ENCODE measurements around the gene LYG2.
"Not testable (repeated sequence)": the region's sequence is repeated elsewhere in the genome, so short reads cannot be mapped to it uniquely, and the experiment has no call there.

Gene LYG2

GRCh38 chr2:99255491-99256318 is at the start of gene LYG2:
TSS of gene LYG2 (minus strand) at chr2:99255666. CDS start at chr2:99254260, 1,406 bp downstream.
- H3K27ac ChIP-seq = no peak within 1 kb of the TSS
- no peak for DNase-seq (ENCODE audit: low read depth, low spot score)

DNA sequence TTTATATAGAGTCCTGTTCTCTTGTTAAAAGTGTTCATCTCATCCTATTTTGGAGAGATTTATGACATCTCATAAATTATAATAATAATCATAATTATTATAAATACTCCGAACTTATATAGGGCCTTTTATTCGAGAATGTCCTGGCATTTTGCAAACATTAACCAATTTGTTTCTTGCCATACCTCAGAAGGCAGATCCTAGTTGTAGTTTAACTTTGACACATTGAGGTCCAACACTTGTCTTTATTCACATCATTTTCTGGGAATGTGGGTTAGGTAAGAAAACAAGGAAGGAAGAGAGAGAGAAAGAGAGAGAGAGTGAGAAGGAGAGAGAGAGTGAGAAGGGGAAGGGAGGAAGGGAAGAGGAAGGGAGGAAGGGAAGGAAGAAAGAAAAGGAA is 45.6 kb upstream of the LYG2 start, which contains the start of gene LYG1:
Gene LYG1 (minus strand): TSS at position 101 of the 400 bp plus-strand sequence. CDS start 5,527 bp downstream, outside the sequence.
- DNase-seq (ENCODE audit: low read depth, low spot score); H3K27ac ChIP-seq: not testable (repeated sequence)

DNA sequence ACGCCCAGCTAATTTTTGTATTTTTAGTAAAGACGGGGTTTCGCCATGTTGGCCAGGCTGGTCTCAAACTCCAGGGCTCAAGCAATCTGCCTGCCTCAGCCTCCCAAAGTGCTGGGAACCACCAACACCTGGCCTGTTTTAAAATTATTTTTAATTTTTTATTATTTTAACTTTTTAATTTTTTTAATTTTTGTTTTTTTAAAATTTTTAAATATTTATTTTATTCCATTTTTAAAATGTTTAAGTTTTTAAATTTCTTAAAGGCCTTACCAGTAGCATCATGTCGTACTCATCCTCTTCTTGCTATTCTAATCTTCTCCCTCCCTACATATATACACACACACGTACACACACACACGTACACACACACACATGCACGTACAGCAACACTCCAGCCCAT is 44.1 kb upstream of the LYG2 start:
- DNase-seq (ENCODE audit: low read depth, low spot score) = no peak
- no peak overlapping the region for H3K27ac ChIP-seq

DNA sequence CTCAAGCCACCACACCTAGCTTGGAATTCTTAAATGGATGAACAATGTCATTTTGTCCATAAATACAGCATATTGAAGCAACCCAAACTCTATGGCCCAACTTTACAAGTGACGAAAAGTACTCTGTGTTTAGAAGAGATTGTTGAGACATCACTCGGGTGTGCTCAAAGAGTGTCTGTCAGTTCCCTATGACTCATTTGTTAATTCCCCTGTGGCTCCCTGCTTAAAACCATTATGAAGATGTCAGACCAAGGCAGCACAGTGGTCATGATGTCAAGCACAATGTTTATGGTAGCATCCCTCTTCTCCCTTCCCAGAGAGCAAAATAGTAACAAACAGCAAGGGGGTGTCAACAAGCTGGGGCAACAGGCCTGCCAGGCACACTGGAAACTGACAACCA is 42.5 kb upstream of the LYG2 start:
- no peak overlapping the region for H3K27ac ChIP-seq
- no peak for DNase-seq (ENCODE audit: low read depth, low spot score)

GRCh38 chr2:99285526-99285925 is 30.1 kb upstream of the LYG2 start:
- DNase-seq (ENCODE audit: low read depth, low spot score) = no peak
- no peak overlapping the region for H3K27ac ChIP-seq

DNA sequence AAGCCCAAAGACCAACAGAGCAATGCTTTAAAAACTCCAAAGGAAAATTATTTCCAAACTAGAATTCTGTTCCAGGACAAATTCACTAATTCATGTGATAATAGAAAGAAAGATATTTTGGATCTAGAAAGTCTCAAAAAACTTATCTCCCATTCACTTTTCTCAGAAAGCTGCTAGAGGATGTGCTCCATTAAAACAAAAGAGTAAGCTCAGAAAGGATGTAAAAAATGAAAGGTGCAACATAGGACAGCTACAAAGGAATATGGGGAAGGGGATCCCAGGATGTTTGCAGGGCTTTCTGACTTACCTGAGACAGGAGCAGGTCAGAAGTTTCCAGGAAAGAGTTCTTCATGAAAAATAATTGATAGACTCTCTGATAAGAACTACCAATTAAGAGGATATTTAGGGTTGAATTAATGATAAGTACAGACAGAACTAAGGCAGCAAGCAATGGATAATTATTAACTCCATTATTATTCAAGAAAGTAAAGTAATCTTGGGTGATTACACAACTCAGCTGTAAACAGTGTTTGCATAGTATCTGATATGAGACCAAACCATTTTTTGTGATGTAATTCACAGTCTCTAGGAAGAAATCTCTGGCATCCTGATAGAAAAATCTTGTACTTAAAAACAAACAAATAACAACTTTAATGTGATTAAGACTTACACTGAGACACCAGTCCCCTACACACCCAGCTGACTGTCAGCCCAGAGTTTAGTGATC is 24.7 kb upstream of the LYG2 start:
- no peak for DNase-seq (ENCODE audit: low read depth, low spot score)

DNA sequence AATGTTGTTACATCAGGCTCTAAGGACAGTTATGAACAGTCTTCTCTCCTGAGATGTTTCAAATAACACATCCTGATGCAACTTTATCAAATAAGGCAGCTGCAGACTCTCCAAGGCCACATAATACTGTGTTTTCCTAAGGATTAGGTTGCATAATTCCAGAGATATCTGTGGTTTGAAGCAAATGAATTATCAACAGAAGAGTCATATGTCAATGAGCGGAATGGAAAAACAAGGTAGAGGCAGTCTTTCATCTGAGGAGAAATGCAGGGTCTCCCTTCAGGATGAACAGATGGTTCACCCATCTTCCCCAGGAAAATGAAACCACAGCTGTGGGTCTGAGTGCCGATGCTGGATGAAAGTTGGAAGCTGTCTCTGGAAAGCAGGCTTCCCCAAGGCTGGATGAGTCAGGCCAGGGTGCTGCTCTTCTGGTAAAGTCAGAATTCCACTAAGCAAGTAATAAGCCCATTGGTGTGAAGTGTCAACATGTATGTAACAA is 23.4 kb upstream of the LYG2 start:
- DNase-seq (ENCODE audit: low read depth, low spot score) = peak; percentile 50
- H3K27ac ChIP-seq = peak overlapping the region; percentile 54

More for the DNA sequence above, 24.7 kb upstream of the LYG2 start:
- H3K27ac ChIP-seq = no peak overlapping the region

- not testable (repeated sequence) for DNase-seq (ENCODE audit: low read depth, low spot score)
- H3K27ac ChIP-seq = peak overlapping the region; percentile 54
These were observed 22.8 kb upstream of the LYG2 start for GRCh38 chr2:99278195-99278765.

DNA sequence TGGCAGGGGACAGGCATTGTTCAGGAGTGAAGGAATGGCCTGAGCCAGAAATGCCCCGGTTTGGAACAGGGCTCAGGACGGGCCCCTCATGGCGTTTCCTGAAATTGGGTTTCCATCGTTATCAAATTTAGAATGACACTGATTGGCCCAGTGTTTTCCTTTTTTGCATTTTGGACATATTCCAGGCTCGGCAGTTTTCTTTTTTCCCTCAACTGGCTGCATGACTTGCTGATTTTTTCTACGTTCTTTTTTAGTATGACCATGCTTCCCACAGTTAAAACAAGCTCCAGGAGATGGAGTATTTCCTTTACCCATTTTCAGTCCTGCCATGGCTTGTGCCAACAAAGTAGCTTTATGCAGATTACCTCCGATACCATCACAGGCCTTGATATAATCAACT is 20.4 kb upstream of the LYG2 start:
- DNase-seq (ENCODE audit: low read depth, low spot score) = no peak

GRCh38 chr2:99261242-99261641 is 5.8 kb upstream of the LYG2 start:
- no peak overlapping the region for H3K27ac ChIP-seq
- peak; percentile 16 for DNase-seq (ENCODE audit: low read depth, low spot score)

More for the DNA sequence above, 20.4 kb upstream of the LYG2 start:
- no peak overlapping the region for H3K27ac ChIP-seq

DNA sequence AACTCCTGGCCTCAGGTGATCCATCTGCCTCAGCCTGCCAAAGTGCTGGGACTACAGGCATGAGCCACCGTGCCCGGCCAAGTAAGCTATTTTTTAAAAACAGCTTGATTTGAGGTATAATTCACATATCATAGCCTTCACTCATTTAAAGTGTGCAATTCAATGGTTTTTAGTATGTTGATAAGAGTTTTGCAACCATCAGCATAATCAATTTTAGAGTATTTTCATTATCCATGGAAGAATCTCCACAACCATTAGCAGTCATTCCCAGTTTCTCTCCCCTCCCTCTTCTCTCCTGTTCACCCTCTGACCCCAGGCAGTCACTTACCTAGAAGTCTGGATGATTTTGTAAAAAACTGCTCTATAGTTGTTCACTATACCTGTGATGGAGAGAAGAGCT is 4.7 kb upstream of the LYG2 start:
- H3K27ac ChIP-seq = no peak overlapping the region
- DNase-seq (ENCODE audit: low read depth, low spot score) = no peak

- H3K27ac ChIP-seq = no peak overlapping the region
- DNase-seq (ENCODE audit: low read depth, low spot score) = no peak
These were observed 4.0 kb upstream of the LYG2 start for GRCh38 chr2:99259465-99259864.

GRCh38 chr2:99256677-99257076 is 1.2 kb upstream of the LYG2 start:
- H3K27ac ChIP-seq = no peak overlapping the region
- DNase-seq (ENCODE audit: low read depth, low spot score) = peak; percentile 58

DNA sequence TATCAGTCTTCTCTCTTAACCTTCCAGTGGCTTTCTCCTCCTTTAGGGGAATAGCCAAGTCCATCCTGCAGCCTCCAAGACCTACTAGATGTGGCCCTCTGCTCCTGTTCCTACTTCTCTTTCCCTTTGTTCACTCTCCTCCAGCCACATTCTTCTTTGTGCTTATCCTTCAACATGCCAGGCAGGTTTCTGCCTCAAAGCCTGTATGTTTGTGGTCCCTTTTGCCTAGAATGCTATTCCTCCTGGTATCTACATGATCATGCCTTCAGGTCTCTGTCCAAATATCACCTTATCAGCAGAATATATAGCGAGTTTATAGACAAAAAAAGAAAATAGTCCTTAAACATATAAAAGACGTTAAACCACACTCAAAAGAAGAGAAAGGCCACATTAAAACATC is 5.5 kb downstream of the LYG2 start:
- no peak for DNase-seq (ENCODE audit: low read depth, low spot score)
- no peak overlapping the region for H3K27ac ChIP-seq

DNA sequence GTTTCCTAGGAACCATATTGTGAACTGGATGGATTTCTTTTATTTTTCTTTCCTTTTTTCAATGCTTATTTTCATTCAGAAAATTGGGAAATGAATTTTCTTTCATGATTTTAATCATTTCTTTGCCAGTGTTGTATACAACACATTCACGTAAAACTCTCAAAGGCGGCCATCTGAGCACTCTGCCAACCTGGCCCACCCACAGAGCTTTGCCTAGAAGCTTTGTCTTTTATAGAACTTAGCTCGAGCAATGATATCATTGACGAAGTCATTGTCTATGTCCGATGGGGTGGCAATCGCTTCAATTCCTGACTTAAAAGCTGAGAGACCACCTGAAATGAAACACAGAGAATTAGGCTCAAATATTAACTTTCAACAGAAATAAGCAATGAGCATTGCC is 13.3 kb downstream of the LYG2 start:
- H3K27ac ChIP-seq = no peak overlapping the region
- DNase-seq (ENCODE audit: low read depth, low spot score) = no peak

DNA sequence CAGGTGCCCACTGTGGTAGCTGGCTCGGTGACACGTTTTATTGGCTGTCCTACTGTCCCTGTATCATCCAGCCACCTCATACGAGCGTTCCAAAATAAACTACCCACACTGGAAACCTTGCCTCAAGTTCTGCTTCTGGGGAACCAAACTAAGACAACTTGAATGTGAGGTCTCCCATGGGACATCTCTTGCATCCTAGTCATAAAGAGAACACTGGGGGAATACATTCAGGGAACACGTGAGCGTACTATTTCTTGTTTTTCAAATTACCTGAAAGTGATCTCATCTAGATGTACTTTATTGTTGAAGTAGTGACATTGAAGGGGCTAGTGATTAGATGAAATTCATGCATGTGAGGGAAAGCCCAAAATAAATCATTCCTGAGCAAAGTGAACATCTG is 15.0 kb downstream of the LYG2 start:
- H3K27ac ChIP-seq = no peak overlapping the region
- no peak for DNase-seq (ENCODE audit: low read depth, low spot score)

- no peak overlapping the region for H3K27ac ChIP-seq
- DNase-seq (ENCODE audit: low read depth, low spot score) = no peak
These were observed 16.9 kb downstream of the LYG2 start for GRCh38 chr2:99238599-99238998.

DNA sequence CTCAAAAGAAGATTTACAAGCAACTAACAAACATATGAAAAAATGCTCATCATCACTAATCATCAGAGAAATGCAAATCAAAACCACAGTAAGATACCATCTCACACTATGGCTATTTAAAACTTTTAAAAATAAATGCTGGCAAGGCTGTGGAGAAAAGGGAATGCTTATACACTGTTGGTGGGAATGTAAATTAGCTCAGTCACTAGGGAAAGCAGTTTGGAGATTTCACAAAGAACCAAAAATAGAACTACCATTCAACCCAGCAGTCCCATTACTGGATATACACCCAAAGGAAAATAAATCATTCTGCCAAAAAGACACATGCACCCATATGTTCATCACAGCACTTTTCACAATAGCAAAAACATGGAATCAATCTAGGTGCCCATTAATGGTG is 22.3 kb downstream of the LYG2 start:
- not testable (repeated sequence) for DNase-seq (ENCODE audit: low read depth, low spot score); H3K27ac ChIP-seq

DNA sequence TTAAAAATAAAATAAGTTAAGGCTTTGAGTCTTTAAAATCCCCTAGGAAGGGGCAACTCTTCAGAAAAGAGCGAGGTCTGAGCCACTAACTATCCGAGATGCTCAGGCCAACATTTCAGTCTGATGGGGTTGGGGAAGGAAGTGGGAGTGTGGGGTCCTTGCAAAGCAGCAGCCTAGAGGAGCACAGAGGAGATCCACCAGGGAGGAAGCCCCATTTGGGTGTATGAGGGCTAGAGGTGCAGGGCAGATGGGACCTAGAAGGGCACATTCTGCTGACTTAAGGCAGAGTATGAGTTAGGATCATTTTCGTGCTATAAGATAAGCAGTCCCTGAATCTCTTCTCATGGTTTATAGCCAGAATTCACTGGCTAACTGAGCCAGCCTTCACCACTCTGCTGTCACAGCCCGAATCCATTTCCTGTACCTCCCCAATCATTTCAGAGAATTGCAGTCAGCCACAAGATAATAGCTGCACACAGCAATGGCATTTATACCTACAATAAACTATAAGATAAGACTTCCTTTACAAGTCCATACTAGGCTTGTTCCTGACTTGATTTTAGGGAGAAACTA is 37.5 kb downstream of the LYG2 start:
- no peak for DNase-seq (ENCODE audit: low read depth, low spot score)
- no peak overlapping the region for H3K27ac ChIP-seq

DNA sequence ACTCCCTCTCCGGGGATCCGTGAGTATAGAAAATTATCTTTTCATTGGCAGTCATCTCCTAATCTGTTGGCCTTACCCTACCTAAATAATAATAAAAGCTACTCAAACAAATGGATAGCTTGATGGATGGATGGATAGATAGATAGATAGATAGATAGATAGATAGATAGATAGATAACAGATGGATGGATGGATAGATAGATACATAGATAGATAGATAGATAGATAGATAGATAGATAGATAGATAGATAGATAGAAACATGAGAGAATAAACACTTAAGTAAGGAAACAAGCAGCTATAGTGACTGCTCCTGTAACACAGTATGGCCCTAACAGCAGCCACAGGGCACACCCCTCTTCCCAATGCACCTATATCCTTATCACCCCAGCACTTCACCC is 39.4 kb downstream of the LYG2 start:
- H3K27ac ChIP-seq = no peak overlapping the region
- no peak for DNase-seq (ENCODE audit: low read depth, low spot score)

DNA sequence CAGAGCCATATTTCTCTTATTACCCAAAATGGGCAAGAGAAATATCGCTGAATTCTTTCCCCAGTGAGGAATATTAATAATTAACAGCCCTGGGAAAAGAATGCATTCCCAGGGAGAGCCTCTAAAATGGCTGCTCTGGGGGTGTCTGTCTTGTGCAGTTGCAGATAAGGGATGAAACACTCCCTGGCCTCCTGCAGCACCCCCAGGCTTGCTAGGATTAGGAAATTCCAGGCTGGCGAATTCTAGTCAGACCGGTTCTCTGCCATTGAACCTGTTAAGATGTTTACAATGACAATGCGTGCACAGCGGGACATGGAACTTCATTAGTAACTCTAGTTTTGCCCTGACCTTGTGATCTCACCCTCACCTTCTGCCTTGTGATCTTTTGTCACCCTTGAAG is 50.0 kb downstream of the LYG2 start:
- H3K27ac ChIP-seq = no peak overlapping the region
- no peak for DNase-seq (ENCODE audit: low read depth, low spot score)

Measured in epithelial cell of prostate (primary cell).